ENCODE data around the gene NRXN3. TPM values are rescaled to one million over a fixed set of nuclear protein-coding genes. Genes with fewer than 3 reads are reported as not detected.

NRXN3 gene
- total and polyA plus RNA-seq, 5 donors: 1.5 to 4.7 (median 4.0) TPM

- 71% methylated on average over 7 of the region's 7 CpGs for WGBS
- no peak overlapping the region for H3K27ac ChIP-seq (ENCODE audit: low read length)
- no peaks in the 10 kb centered on the region for H3K4me1 ChIP-seq (ENCODE audit: control insufficient read depth, insufficient read depth, low read length)
- no peak for DNase-seq
- no peak for ATAC-seq
- no peaks in the 10 kb centered on the region for H3K9me3 ChIP-seq (ENCODE audit: control insufficient read depth, low read length)
- intact Hi-C loops (cut with DNase I): no loop called here
- H3K27me3 ChIP-seq (ENCODE audit: control insufficient read depth, insufficient read depth): no peaks in the 10 kb centered on the region
- H3K4me3 ChIP-seq (ENCODE audit: low read length): no peak overlapping the region
Observed at GRCh38 chr14:79543967-79544697, 1374.0 kb downstream of the NRXN3 start.

- H3K27me3 ChIP-seq (ENCODE audit: control insufficient read depth, insufficient read depth): no peaks in the 10 kb centered on the region
- ATAC-seq: peak; percentile 26 to 43
- H3K9me3 ChIP-seq (ENCODE audit: control insufficient read depth, low read length): no peaks in the 10 kb centered on the region
- intact Hi-C loops (cut with DNase I): no loop called here
- WGBS: 70% methylated on average over 1 of the region's 1 CpG
- H3K4me3 ChIP-seq (ENCODE audit: low read length): no peak overlapping the region
- no peak overlapping the region for H3K27ac ChIP-seq (ENCODE audit: low read length)
- DNase-seq: no peak
- H3K4me1 ChIP-seq (ENCODE audit: control insufficient read depth, insufficient read depth, low read length): no peaks in the 10 kb centered on the region
Observed at GRCh38 chr14:79544698-79545070, 1374.5 kb downstream of the NRXN3 start.

GRCh38 chr14:79548836-79549235 is 1378.7 kb downstream of the NRXN3 start:
- no peak for DNase-seq
- intact Hi-C loops (cut with DNase I): no loop called here
- Histone ChIP-seq H3K27me3 (ENCODE audit: control insufficient read depth, insufficient read depth) (no peaks in the 10 kb centered on the region), H3K9me3 (ENCODE audit: control insufficient read depth, low read length) (no peaks in the 10 kb centered on the region), H3K27ac (ENCODE audit: low read length) (no peak overlapping the region), H3K4me3 (ENCODE audit: low read length) (no peak overlapping the region), H3K4me1 (ENCODE audit: control insufficient read depth, insufficient read depth, low read length) (no peaks in the 10 kb centered on the region)
- ATAC-seq: no peak
- 82% methylated on average over 1 of the region's 1 CpG for WGBS

- intact Hi-C loops (cut with DNase I): no loop called here
- Histone ChIP-seq H3K27ac (ENCODE audit: low read length) (no peak overlapping the region), H3K4me3 (ENCODE audit: low read length) (no peak overlapping the region), H3K27me3 (ENCODE audit: control insufficient read depth, insufficient read depth) (no peaks in the 10 kb centered on the region), H3K9me3 (ENCODE audit: control insufficient read depth, low read length) (no peaks in the 10 kb centered on the region), H3K4me1 (ENCODE audit: control insufficient read depth, insufficient read depth, low read length) (no peaks in the 10 kb centered on the region)
- DNase-seq (no peak), ATAC-seq (no peak)
- WGBS: 81% methylated on average over 5 of the region's 5 CpGs
Observed at GRCh38 chr14:79549515-79549914, 1379.3 kb downstream of the NRXN3 start.

- intact Hi-C loops (cut with DNase I): no loop called here
- Histone ChIP-seq H3K9me3 (ENCODE audit: control insufficient read depth, low read length) (no peaks in the 10 kb centered on the region), H3K27ac (ENCODE audit: low read length) (no peak overlapping the region), H3K27me3 (ENCODE audit: control insufficient read depth, insufficient read depth) (no peaks in the 10 kb centered on the region), H3K4me3 (ENCODE audit: low read length) (no peak overlapping the region), H3K4me1 (ENCODE audit: control insufficient read depth, insufficient read depth, low read length) (no peaks in the 10 kb centered on the region)
- no peak for DNase-seq
- 85% methylated on average over 4 of the region's 4 CpGs for WGBS
- ATAC-seq: no peak
Observed at GRCh38 chr14:79551523-79551922, 1381.3 kb downstream of the NRXN3 start.

GRCh38 chr14:79552778-79553177 is 1382.6 kb downstream of the NRXN3 start:
- Histone ChIP-seq H3K27me3 (ENCODE audit: control insufficient read depth, insufficient read depth) (no peaks in the 10 kb centered on the region), H3K4me1 (ENCODE audit: control insufficient read depth, insufficient read depth, low read length) (no peaks in the 10 kb centered on the region), H3K4me3 (ENCODE audit: low read length) (no peak overlapping the region), H3K27ac (ENCODE audit: low read length) (no peak overlapping the region), H3K9me3 (ENCODE audit: control insufficient read depth, low read length) (no peaks in the 10 kb centered on the region)
- intact Hi-C loops (cut with DNase I): no loop called here
- 86% methylated on average over 1 of the region's 1 CpG for WGBS
- ATAC-seq (no peak), DNase-seq (no peak)

- intact Hi-C loops (cut with DNase I): no loop called here
- no peaks in the 10 kb centered on the region for H3K27me3 ChIP-seq (ENCODE audit: control insufficient read depth, insufficient read depth)
- no peaks in the 10 kb centered on the region for H3K9me3 ChIP-seq (ENCODE audit: control insufficient read depth, low read length)
- ATAC-seq (no peak), DNase-seq (no peak)
- H3K27ac ChIP-seq (ENCODE audit: low read length): no peak overlapping the region
- no peaks in the 10 kb centered on the region for H3K4me1 ChIP-seq (ENCODE audit: control insufficient read depth, insufficient read depth, low read length)
- no peak overlapping the region for H3K4me3 ChIP-seq (ENCODE audit: low read length)
- 88% methylated on average over 3 of the region's 3 CpGs for WGBS
Observed at GRCh38 chr14:79554816-79555215, 1384.6 kb downstream of the NRXN3 start.

- H3K9me3 ChIP-seq (ENCODE audit: control insufficient read depth, low read length): no peaks in the 10 kb centered on the region
- WGBS: 83% methylated on average over 4 of the region's 4 CpGs
- DNase-seq (no peak), ATAC-seq (no peak)
- H3K27me3 ChIP-seq (ENCODE audit: control insufficient read depth, insufficient read depth): no peaks in the 10 kb centered on the region
- no peak overlapping the region for H3K27ac ChIP-seq (ENCODE audit: low read length)
- no peaks in the 10 kb centered on the region for H3K4me1 ChIP-seq (ENCODE audit: control insufficient read depth, insufficient read depth, low read length)
- H3K4me3 ChIP-seq (ENCODE audit: low read length): no peak overlapping the region
- intact Hi-C loops (cut with DNase I): no loop called here
Observed at GRCh38 chr14:79555429-79555828, 1385.3 kb downstream of the NRXN3 start.

- Histone ChIP-seq H3K4me1 (ENCODE audit: control insufficient read depth, insufficient read depth, low read length) (no peaks in the 10 kb centered on the region), H3K4me3 (ENCODE audit: low read length) (no peak overlapping the region), H3K27me3 (ENCODE audit: control insufficient read depth, insufficient read depth) (no peaks in the 10 kb centered on the region), H3K27ac (ENCODE audit: low read length) (no peak overlapping the region), H3K9me3 (ENCODE audit: control insufficient read depth, low read length) (no peaks in the 10 kb centered on the region)
- WGBS: 81% methylated on average over 3 of the region's 3 CpGs
- ATAC-seq (no peak), DNase-seq (no peak)
- intact Hi-C loops (cut with DNase I): no loop called here
Observed at GRCh38 chr14:79557309-79557708, 1387.1 kb downstream of the NRXN3 start.

- Histone ChIP-seq H3K4me1 (ENCODE audit: control insufficient read depth, insufficient read depth, low read length) (no peaks in the 10 kb centered on the region), H3K27ac (ENCODE audit: low read length) (no peak overlapping the region), H3K27me3 (ENCODE audit: control insufficient read depth, insufficient read depth) (no peaks in the 10 kb centered on the region), H3K4me3 (ENCODE audit: low read length) (no peak overlapping the region), H3K9me3 (ENCODE audit: control insufficient read depth, low read length) (no peaks in the 10 kb centered on the region)
- WGBS: 84% methylated on average over 3 of the region's 3 CpGs
- ATAC-seq (no peak), DNase-seq (no peak)
- intact Hi-C loops (cut with DNase I): no loop called here
Observed at GRCh38 chr14:79562185-79562584, 1392.0 kb downstream of the NRXN3 start.

- no peaks in the 10 kb centered on the region for H3K9me3 ChIP-seq (ENCODE audit: control insufficient read depth, low read length)
- no peak for DNase-seq
- ATAC-seq: no peak
- no peak overlapping the region for H3K4me3 ChIP-seq (ENCODE audit: low read length)
- H3K27ac ChIP-seq (ENCODE audit: low read length): no peak overlapping the region
- H3K27me3 ChIP-seq (ENCODE audit: control insufficient read depth, insufficient read depth): no peaks in the 10 kb centered on the region
- no peaks in the 10 kb centered on the region for H3K4me1 ChIP-seq (ENCODE audit: control insufficient read depth, insufficient read depth, low read length)
- WGBS: 88% methylated on average over 2 of the region's 2 CpGs
- intact Hi-C loops (cut with DNase I): no loop called here
Observed at GRCh38 chr14:79564371-79564770, 1394.2 kb downstream of the NRXN3 start.

GRCh38 chr14:79567306-79567705 is 1397.1 kb downstream of the NRXN3 start:
- WGBS: 89% methylated on average over 5 of the region's 5 CpGs
- H3K9me3 ChIP-seq (ENCODE audit: control insufficient read depth, low read length): no peaks in the 10 kb centered on the region
- intact Hi-C loops (cut with DNase I): no loop called here
- H3K4me3 ChIP-seq (ENCODE audit: low read length): no peak overlapping the region
- H3K4me1 ChIP-seq (ENCODE audit: control insufficient read depth, insufficient read depth, low read length): no peaks in the 10 kb centered on the region
- DNase-seq: no peak
- no peak overlapping the region for H3K27ac ChIP-seq (ENCODE audit: low read length)
- ATAC-seq: no peak
- no peaks in the 10 kb centered on the region for H3K27me3 ChIP-seq (ENCODE audit: control insufficient read depth, insufficient read depth)
